Astrocyte (in vitro differentiated cells and primary cell): Measurements from ENCODE around the gene EMC10.

Experiments
- EZH2 ChIP-seq: IDR thresholded peaks from 2 replicates; pipeline ENCODE4 v1.6.1; 2012; ENCODE audit warnings: mild to moderate bottlenecking, low read length, inconsistent platforms; ENCODE audit not compliant: insufficient read depth
- TF ChIP-seq, protein P1 (sequence below): IDR thresholded peaks from 2 replicates; pipeline ENCODE4 v1.5.1; 2011; ENCODE audit warnings: low read depth, mild to moderate bottlenecking, inconsistent platforms, low read length, moderate library complexity; ENCODE audit not compliant: insufficient read depth

GRCh38 chr19:50480281-50481111, 4.2 kb downstream of the EMC10 start:
- TF ChIP-seq, protein P1, sequence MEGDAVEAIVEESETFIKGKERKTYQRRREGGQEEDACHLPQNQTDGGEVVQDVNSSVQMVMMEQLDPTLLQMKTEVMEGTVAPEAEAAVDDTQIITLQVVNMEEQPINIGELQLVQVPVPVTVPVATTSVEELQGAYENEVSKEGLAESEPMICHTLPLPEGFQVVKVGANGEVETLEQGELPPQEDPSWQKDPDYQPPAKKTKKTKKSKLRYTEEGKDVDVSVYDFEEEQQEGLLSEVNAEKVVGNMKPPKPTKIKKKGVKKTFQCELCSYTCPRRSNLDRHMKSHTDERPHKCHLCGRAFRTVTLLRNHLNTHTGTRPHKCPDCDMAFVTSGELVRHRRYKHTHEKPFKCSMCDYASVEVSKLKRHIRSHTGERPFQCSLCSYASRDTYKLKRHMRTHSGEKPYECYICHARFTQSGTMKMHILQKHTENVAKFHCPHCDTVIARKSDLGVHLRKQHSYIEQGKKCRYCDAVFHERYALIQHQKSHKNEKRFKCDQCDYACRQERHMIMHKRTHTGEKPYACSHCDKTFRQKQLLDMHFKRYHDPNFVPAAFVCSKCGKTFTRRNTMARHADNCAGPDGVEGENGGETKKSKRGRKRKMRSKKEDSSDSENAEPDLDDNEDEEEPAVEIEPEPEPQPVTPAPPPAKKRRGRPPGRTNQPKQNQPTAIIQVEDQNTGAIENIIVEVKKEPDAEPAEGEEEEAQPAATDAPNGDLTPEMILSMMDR: no peak
- no peak for TF ChIP-seq EZH2
